A549 (cell line): ENCODE data around the gene PLA2G4B.

Experiments
- CHD2 ChIP-seq: fragments of 150-350 bp; IDR thresholded peaks from 2 replicates; pipeline ENCODE4 v1.6.1; 2014; ENCODE audit warnings: low read length; ENCODE audit not compliant: partially characterized antibody
- CTCF ChIP-seq: fragments of >200 bp; sonication (Bioruptor Twin); formaldehyde crosslinking; IDR thresholded peaks from 3 replicates; pipeline ENCODE4 v1.5.1; 2016
- GATA3 ChIP-seq: IDR thresholded peaks from 2 replicates; pipeline ENCODE4 v1.6.1; 2012; ENCODE audit warnings: borderline replicate concordance
- HDAC2 ChIP-seq: fragments of 200-600 bp; sonication (generic); IDR thresholded peaks from 2 replicates; pipeline ENCODE4 v1.6.1; 2016
- MAFK ChIP-seq: fragments of 450-650 bp; IDR thresholded peaks from 2 replicates; pipeline ENCODE4 v1.6.1; 2014; ENCODE audit not compliant: partially characterized antibody
- MAX ChIP-seq: IDR thresholded peaks from 2 replicates; pipeline ENCODE4 v1.6.1; 2012
- NPAS2 ChIP-seq: fragments of 250-450 bp; sonication (Bioruptor Pico); IDR thresholded peaks from 2 replicates; pipeline ENCODE4 v1.8.0; 2022; ENCODE audit warnings: mild to moderate bottlenecking, moderate library complexity, borderline replicate concordance
- POLR2A ChIP-seq: IDR thresholded peaks from 2 replicates; pipeline ENCODE4 v1.6.1; 2012; ENCODE audit warnings: mild to moderate bottlenecking, low read length
- RAD21 ChIP-seq, 2 experiments: fragments of >200 bp in 1 of 2; sonication (Bioruptor Twin) in 1 of 2; formaldehyde crosslinking in 1 of 2; IDR thresholded peaks in 1 of 2; conservative IDR thresholded peaks in 1 of 2; 2 replicates in 1 of 2; 3 replicates in 1 of 2; pipeline ENCODE4 v1.6.1; 2012 to 2018; ENCODE audit warnings: inconsistent platforms in 1 of 2
- REST ChIP-seq: fragments of 200-600 bp; sonication (generic); IDR thresholded peaks from 2 replicates; pipeline ENCODE4 v1.6.1; 2016; ENCODE audit warnings: antibody characterized with exemption, mild to moderate bottlenecking, moderate library complexity
- SMC3 ChIP-seq: fragments of >200 bp; sonication (Bioruptor Twin); formaldehyde crosslinking; IDR thresholded peaks from 3 replicates; pipeline ENCODE4 v1.6.1; 2018; ENCODE audit warnings: inconsistent platforms
- TP53 ChIP-seq: fragments of 250-450 bp; sonication (Bioruptor Pico); IDR thresholded peaks from 2 replicates; pipeline ENCODE4 v1.5.0; 2021; ENCODE audit warnings: mild to moderate bottlenecking, moderate library complexity
- ZFP36 ChIP-seq: fragments of 450-650 bp; IDR thresholded peaks from 2 replicates; pipeline ENCODE4 v1.6.1; 2014; ENCODE audit warnings: borderline replicate concordance; ENCODE audit not compliant: partially characterized antibody

DNA sequence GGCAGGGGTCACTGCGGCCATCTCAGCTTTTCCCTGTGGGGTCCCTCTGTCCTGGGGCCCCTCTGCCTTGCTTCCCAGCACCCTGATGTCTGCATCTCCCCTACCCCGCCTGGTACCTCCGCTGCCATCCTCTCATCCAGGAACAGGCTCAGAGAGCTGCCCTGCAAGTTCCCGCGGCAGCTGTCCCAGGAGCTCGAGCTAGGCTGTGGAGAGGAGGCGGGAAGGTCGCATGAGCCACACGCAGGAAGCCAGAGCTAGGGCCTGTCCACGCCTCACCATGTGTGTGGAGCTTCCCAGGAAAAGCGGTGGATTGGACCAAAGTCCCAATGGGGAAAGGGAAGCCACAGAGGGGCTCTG is 12.5 kb downstream of the PLA2G4B start:
- TF ChIP-seq CTCF (no peak), MAX (no peak), NPAS2 (CRISPR knock-in tag) (no peak), SMC3 (no peak), RAD21 (conservative IDR thresholded peaks at IDR 0.05 in 1 of 2, IDR thresholded peaks at IDR 0.05 in 1 of 2) (no peak), CHD2 (no peak), POLR2A (no peak), HDAC2 (no peak), GATA3 (no peak), ZFP36 (no peak), TP53 (CRISPR knock-in tag) (no peak), REST (no peak), MAFK (no peak)
